DMS 273 (cell line): Measurements from ENCODE around the gene DOCK4.

Experiments used
- DNase-seq: peaks from one replicate; lab custom pipeline; 2025; ENCODE audit not compliant: unreplicated experiment; lab: John Stamatoyannopoulos, UW

The DOCK4 gene

GRCh38 chr7:112018305-112019030 is 187.7 kb downstream of the DOCK4 start:
- no peak for DNase-seq

- no peak for DNase-seq
Measured at GRCh38 chr7:112015146-112015545, 191.1 kb downstream of the DOCK4 start.

GRCh38 chr7:112014347-112014746 is 191.9 kb downstream of the DOCK4 start:
- DNase-seq = no peak

- DNase-seq = no peak
Measured at GRCh38 chr7:112013274-112013673, 192.9 kb downstream of the DOCK4 start.

- no peak for DNase-seq
Measured at GRCh38 chr7:112012242-112012641, 194.0 kb downstream of the DOCK4 start.

GRCh38 chr7:112010994-112011393 is 195.2 kb downstream of the DOCK4 start:
- DNase-seq = no peak

- no peak for DNase-seq
Measured at GRCh38 chr7:112010109-112010508, 196.1 kb downstream of the DOCK4 start.

- no peak for DNase-seq
Measured at GRCh38 chr7:112009081-112009480, 197.1 kb downstream of the DOCK4 start.

- no peak for DNase-seq
Measured at GRCh38 chr7:112007185-112007584, 199.0 kb downstream of the DOCK4 start.

- DNase-seq = no peak
Measured at GRCh38 chr7:112006071-112006470, 200.1 kb downstream of the DOCK4 start.

- no peak for DNase-seq
Measured at GRCh38 chr7:112005205-112005775, 200.9 kb downstream of the DOCK4 start.

GRCh38 chr7:112001091-112001826 is 204.9 kb downstream of the DOCK4 start:
- no peak for DNase-seq

GRCh38 chr7:111998326-111998725 is 207.9 kb downstream of the DOCK4 start:
- DNase-seq = no peak

GRCh38 chr7:111997546-111997945 is 208.7 kb downstream of the DOCK4 start:
- no peak for DNase-seq

- no peak for DNase-seq
Measured at GRCh38 chr7:111992601-111993000, 213.6 kb downstream of the DOCK4 start.

GRCh38 chr7:111990643-111991042 is 215.6 kb downstream of the DOCK4 start:
- no peak for DNase-seq

GRCh38 chr7:111987886-111988285 is 218.3 kb downstream of the DOCK4 start:
- no peak for DNase-seq

- DNase-seq = no peak
Measured at GRCh38 chr7:111987115-111987826, 218.9 kb downstream of the DOCK4 start.

GRCh38 chr7:111986601-111987000 is 219.6 kb downstream of the DOCK4 start:
- DNase-seq = no peak

- no peak for DNase-seq
Measured at GRCh38 chr7:111985798-111986197, 220.4 kb downstream of the DOCK4 start.

GRCh38 chr7:111982804-111983203 is 223.4 kb downstream of the DOCK4 start:
- DNase-seq = no peak

GRCh38 chr7:111982133-111982532 is 224.1 kb downstream of the DOCK4 start:
- no peak for DNase-seq
